Measurements from ENCODE around the gene PAOX.

The PAOX gene

GRCh38 chr10:133368153-133368552, 10.9 kb upstream of the PAOX start:
- no peaks in the 10 kb centered on the region for H3K27me3 ChIP-seq (ENCODE audit: insufficient read depth, low read length, poor library complexity, severe bottlenecking)
- H3K9me3 ChIP-seq (ENCODE audit: insufficient read depth, low read depth, low read length), result no peaks in the 10 kb centered on the region
- H3K4me2 ChIP-seq (ENCODE audit: low read depth, low read length, poor library complexity, severe bottlenecking), result no peak overlapping the region
- TF ChIP-seq EZH2phosphoT487 (IDR thresholded peaks at IDR 0.05; ENCODE audit: borderline replicate concordance), result no peak
- TF ChIP-seq CTCF (conservative IDR thresholded peaks at IDR 0.05; ENCODE audit: low read length), result no peak
- H2AFZ ChIP-seq (ENCODE audit: low read length), result no peak overlapping the region
- peaks cover 17% of the 10 kb centered on the region; the same call in 1 of the 2 replicates for H3K36me3 ChIP-seq (ENCODE audit: insufficient read depth, low read length)
- peak overlapping the region; percentile 12 for H3K9ac ChIP-seq (ENCODE audit: low read depth, low read length, poor library complexity, severe bottlenecking)
- peaks cover 11% of the 10 kb centered on the region for H3K4me1 ChIP-seq (ENCODE audit: insufficient read depth, low read length, poor library complexity, severe bottlenecking)
- H3K4me3 ChIP-seq (ENCODE audit: low read length, poor library complexity, severe bottlenecking), result no peak overlapping the region
- H3F3A ChIP-seq (ENCODE audit: low read depth), result no peaks in the 10 kb centered on the region
- H3K79me2 ChIP-seq (ENCODE audit: insufficient read depth, low read length), result peaks cover 19% of the 10 kb centered on the region
- no peaks in the 10 kb centered on the region for H3K9me2 ChIP-seq (replicated peaks; ENCODE audit: low read depth, low read length)
- H4K20me1 ChIP-seq (ENCODE audit: insufficient read depth, low read length, poor library complexity, severe bottlenecking), result peaks cover 6% of the 10 kb centered on the region

GRCh38 chr10:133370030-133370786, 8.9 kb upstream of the PAOX start:
- peak overlapping the region; percentile 25 for H3K4me2 ChIP-seq (ENCODE audit: low read depth, low read length, poor library complexity, severe bottlenecking)
- no peaks in the 10 kb centered on the region for H3K9me2 ChIP-seq (replicated peaks; ENCODE audit: low read depth, low read length)
- H3F3A ChIP-seq (ENCODE audit: low read depth), result no peaks in the 10 kb centered on the region; the same call in 1 of the 2 replicates
- no peaks in the 10 kb centered on the region for H3K9me3 ChIP-seq (ENCODE audit: insufficient read depth, low read depth, low read length)
- H3K9ac ChIP-seq (ENCODE audit: low read depth, low read length, poor library complexity, severe bottlenecking), result no peak overlapping the region
- no peaks in the 10 kb centered on the region for H3K27me3 ChIP-seq (ENCODE audit: insufficient read depth, low read length, poor library complexity, severe bottlenecking)
- no peak for TF ChIP-seq CTCF (conservative IDR thresholded peaks at IDR 0.05; ENCODE audit: low read length)
- H3K4me1 ChIP-seq (ENCODE audit: insufficient read depth, low read length, poor library complexity, severe bottlenecking), result peaks cover 20% of the 10 kb centered on the region
- no peak overlapping the region for H2AFZ ChIP-seq (ENCODE audit: low read length)
- peaks cover 19% of the 10 kb centered on the region for H3K79me2 ChIP-seq (ENCODE audit: insufficient read depth, low read length)
- H3K36me3 ChIP-seq (ENCODE audit: insufficient read depth, low read length), result peaks cover 8% of the 10 kb centered on the region; the same call in 1 of the 2 replicates
- peaks cover 6% of the 10 kb centered on the region for H4K20me1 ChIP-seq (ENCODE audit: insufficient read depth, low read length, poor library complexity, severe bottlenecking)
- no peak overlapping the region for H3K4me3 ChIP-seq (ENCODE audit: low read length, poor library complexity, severe bottlenecking)

- no peak overlapping the region for H2AFZ ChIP-seq (ENCODE audit: low read length)
- peaks cover 20% of the 10 kb centered on the region for H3K4me1 ChIP-seq (ENCODE audit: insufficient read depth, low read length, poor library complexity, severe bottlenecking)
- H4K20me1 ChIP-seq (ENCODE audit: insufficient read depth, low read length, poor library complexity, severe bottlenecking), result peaks cover 6% of the 10 kb centered on the region
- H3K9me3 ChIP-seq (ENCODE audit: insufficient read depth, low read depth, low read length), result no peaks in the 10 kb centered on the region
- no peak for TF ChIP-seq CTCF (conservative IDR thresholded peaks at IDR 0.05; ENCODE audit: low read length)
- no peak for TF ChIP-seq EZH2phosphoT487 (IDR thresholded peaks at IDR 0.05; ENCODE audit: borderline replicate concordance)
- H3K4me2 ChIP-seq (ENCODE audit: low read depth, low read length, poor library complexity, severe bottlenecking), result peak overlapping the region; percentile 81
- H3K4me3 ChIP-seq (ENCODE audit: low read length, poor library complexity, severe bottlenecking), result peak overlapping the region; percentile 72
- H3F3A ChIP-seq (ENCODE audit: low read depth), result no peaks in the 10 kb centered on the region; the same call in 1 of the 2 replicates
- peak overlapping the region; percentile 73 for H3K9ac ChIP-seq (ENCODE audit: low read depth, low read length, poor library complexity, severe bottlenecking)
- H3K79me2 ChIP-seq (ENCODE audit: insufficient read depth, low read length), result peaks cover 19% of the 10 kb centered on the region
- H3K9me2 ChIP-seq (replicated peaks; ENCODE audit: low read depth, low read length), result no peaks in the 10 kb centered on the region
- H3K27me3 ChIP-seq (ENCODE audit: insufficient read depth, low read length, poor library complexity, severe bottlenecking), result no peaks in the 10 kb centered on the region
- H3K36me3 ChIP-seq (ENCODE audit: insufficient read depth, low read length), result peaks cover 8% of the 10 kb centered on the region; the same call in 1 of the 2 replicates
Observed at GRCh38 chr10:133372507-133372906, 6.6 kb upstream of the PAOX start.

Measured in Loucy (cell line).